ENCODE data around the gene FAT2.

- TF ChIP-seq POLR2A (IDR thresholded peaks at IDR 0.05) (no peak), POLR2AphosphoS5 (IDR thresholded peaks at IDR 0.05) (no peak)
Observed at GRCh38 chr5:151637676-151638075, 46.5 kb upstream of the FAT2 start.
